Neutrophil (primary cell): Measurements from ENCODE around the gene NPTX1.

Source experiments
- H3K27ac ChIP-seq: fragments of 200-600 bp; sonication (generic); 2 replicates; pipeline ENCODE4 v1.5.1; 2016; ENCODE audit warnings: mild to moderate bottlenecking, moderate library complexity
- H3K27me3 ChIP-seq: fragments of 200-600 bp; sonication (generic); 2 replicates; pipeline ENCODE4 v1.6.0; 2016; ENCODE audit warnings: mild to moderate bottlenecking
- H3K36me3 ChIP-seq: fragments of 200-600 bp; sonication (generic); 2 replicates; pipeline ENCODE4 v1.5.1; 2017
- H3K4me1 ChIP-seq, 2 experiments: fragments of 200-600 bp in 1 of 2; sonication (generic) in 1 of 2; 1 replicate in 1 of 2; 2 replicates in 1 of 2; pipeline versions ENCODE4 v1.5.1 to v1.6.1; 2013 to 2016; ENCODE audit warnings: low read depth in 1 of 2, low read length in 1 of 2, mild to moderate bottlenecking in 1 of 2, moderate library complexity in 1 of 2; ENCODE audit not compliant: control insufficient read depth in 1 of 2, insufficient read depth in 1 of 2
- H3K4me3 ChIP-seq, 2 experiments: fragments of 200-600 bp in 1 of 2; sonication (generic) in 1 of 2; 1 replicate in 1 of 2; 2 replicates in 1 of 2; pipeline ENCODE4 v1.5.1; 2013 to 2016; ENCODE audit warnings: low read depth in 1 of 2, low read length in 1 of 2, mild to moderate bottlenecking in 1 of 2, moderate library complexity in 1 of 2
- H3K9me3 ChIP-seq: fragments of 200-600 bp; sonication (generic); 2 replicates; pipeline ENCODE4 v1.5.1; 2016
- CTCF ChIP-seq: fragments of 200-600 bp; sonication (generic); IDR thresholded peaks from 2 replicates; pipeline ENCODE4 v1.5.1; 2016; ENCODE audit warnings: antibody characterized with exemption

NPTX1 gene

DNA sequence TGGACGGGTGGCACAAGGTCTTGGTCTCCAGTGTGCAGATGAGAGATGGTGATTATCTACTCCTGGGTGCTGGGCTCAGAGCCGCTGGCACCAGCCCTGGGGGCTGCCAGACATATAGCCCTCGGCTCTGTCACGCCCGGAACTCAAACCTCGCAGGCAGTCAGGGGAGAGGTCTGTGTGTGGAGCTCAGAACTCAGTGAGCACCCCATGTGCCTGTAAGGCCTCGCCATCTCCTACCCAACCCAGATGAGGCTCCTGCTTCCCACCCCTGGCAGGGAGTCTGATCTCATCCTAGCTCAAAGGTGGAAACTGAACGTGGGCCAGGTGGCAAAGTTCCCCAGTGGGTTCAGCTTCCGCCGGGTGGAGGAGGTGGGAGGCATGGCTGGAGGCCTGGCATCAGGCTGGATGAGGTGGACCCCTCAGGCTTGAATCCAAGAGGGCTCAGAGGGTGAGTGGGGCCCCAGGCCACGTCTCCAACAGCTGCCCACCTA lies 22.6 kb upstream of the NPTX1 start:
- no peaks in the 10 kb centered on the region for H3K9me3 ChIP-seq
- H3K27ac ChIP-seq, result no peak overlapping the region
- H3K36me3 ChIP-seq, result no peaks in the 10 kb centered on the region
- no peaks in the 10 kb centered on the region for H3K4me1 ChIP-seq
- TF ChIP-seq CTCF, result no peak
- peaks cover 88% of the 10 kb centered on the region for H3K27me3 ChIP-seq
- H3K4me3 ChIP-seq, result no peak overlapping the region

- Histone ChIP-seq H3K4me3 (no peak overlapping the region), H3K4me1 (no peaks in the 10 kb centered on the region), H3K27me3 (peaks cover 90% of the 10 kb centered on the region), H3K36me3 (no peaks in the 10 kb centered on the region), H3K9me3 (no peaks in the 10 kb centered on the region), H3K27ac (no peak overlapping the region)
- TF ChIP-seq CTCF, result no peak
Measured at GRCh38 chr17:80498242-80498919, 22.0 kb upstream of the NPTX1 start.

- Histone ChIP-seq H3K9me3 (no peaks in the 10 kb centered on the region), H3K4me3 (no peak overlapping the region), H3K27ac (no peak overlapping the region), H3K4me1 (no peaks in the 10 kb centered on the region), H3K27me3 (peaks cover 96% of the 10 kb centered on the region), H3K36me3 (no peaks in the 10 kb centered on the region)
- TF ChIP-seq CTCF, result no peak
Measured at GRCh38 chr17:80497726-80498241, 21.4 kb upstream of the NPTX1 start.

GRCh38 chr17:80494547-80494946 lies 18.1 kb upstream of the NPTX1 start:
- no peaks in the 10 kb centered on the region for H3K36me3 ChIP-seq
- no peaks in the 10 kb centered on the region for H3K4me1 ChIP-seq
- peaks cover 91% of the 10 kb centered on the region for H3K27me3 ChIP-seq
- H3K9me3 ChIP-seq, result no peaks in the 10 kb centered on the region
- no peak for TF ChIP-seq CTCF
- no peak overlapping the region for H3K4me3 ChIP-seq
- no peak overlapping the region for H3K27ac ChIP-seq

DNA sequence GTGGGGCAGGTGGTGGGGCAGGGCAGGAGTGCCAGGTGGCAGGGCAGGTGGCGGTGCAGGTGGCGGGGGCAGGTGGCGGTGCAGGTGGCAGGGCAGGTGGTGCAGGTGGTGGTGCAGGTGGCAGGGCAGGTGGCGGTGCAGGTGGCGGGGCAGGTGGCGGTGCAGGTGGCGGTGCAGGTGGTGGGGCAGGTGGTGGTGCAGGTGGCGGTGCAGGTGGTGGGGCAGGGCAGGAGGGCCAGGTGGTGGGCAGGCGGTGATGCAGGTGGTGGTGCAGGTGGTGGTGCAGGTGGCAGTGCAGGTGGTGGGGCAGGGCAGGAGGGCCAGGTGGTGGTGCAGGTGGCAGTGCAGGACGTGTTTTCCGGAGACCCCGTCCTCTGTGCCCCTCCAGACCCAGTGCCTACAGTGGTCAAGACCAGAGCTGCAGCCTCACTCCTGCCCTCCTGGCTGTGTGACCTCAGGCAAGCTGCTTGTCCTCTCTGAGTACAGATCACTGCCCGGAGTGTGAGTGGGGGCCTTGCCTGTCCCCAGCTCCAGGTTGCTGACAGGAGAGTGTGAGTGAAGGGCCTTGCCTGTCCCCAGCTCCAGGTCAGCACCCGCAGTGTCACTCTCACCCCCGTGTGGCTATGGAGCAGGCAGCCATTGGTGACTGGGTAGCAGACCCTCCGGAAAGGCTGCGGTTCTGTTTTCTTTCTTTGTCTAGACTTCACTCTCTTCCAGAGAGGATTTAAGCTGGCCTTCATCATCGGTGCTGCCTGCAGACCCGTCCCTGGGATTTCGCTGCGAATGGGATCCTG lies 16.1 kb upstream of the NPTX1 start:
- Histone ChIP-seq H3K4me1 (no peaks in the 10 kb centered on the region), H3K27ac (no peak overlapping the region), H3K36me3 (no peaks in the 10 kb centered on the region), H3K9me3 (peaks cover 2% of the 10 kb centered on the region), H3K4me3 (no peak overlapping the region), H3K27me3 (peaks cover 73% of the 10 kb centered on the region)
- no peak for TF ChIP-seq CTCF
